ENCODE data around the gene CD2BP2. TPM values are rescaled to one million over a fixed set of nuclear protein-coding genes. Genes with fewer than 3 reads are reported as not detected.

CD2BP2 gene
- total and polyA plus RNA-seq, 2 of the 13 experiments (the other 11 are each of a cell fraction or from before 2014, with no cell fraction given): 24.9 to 54.6 TPM

DNA sequence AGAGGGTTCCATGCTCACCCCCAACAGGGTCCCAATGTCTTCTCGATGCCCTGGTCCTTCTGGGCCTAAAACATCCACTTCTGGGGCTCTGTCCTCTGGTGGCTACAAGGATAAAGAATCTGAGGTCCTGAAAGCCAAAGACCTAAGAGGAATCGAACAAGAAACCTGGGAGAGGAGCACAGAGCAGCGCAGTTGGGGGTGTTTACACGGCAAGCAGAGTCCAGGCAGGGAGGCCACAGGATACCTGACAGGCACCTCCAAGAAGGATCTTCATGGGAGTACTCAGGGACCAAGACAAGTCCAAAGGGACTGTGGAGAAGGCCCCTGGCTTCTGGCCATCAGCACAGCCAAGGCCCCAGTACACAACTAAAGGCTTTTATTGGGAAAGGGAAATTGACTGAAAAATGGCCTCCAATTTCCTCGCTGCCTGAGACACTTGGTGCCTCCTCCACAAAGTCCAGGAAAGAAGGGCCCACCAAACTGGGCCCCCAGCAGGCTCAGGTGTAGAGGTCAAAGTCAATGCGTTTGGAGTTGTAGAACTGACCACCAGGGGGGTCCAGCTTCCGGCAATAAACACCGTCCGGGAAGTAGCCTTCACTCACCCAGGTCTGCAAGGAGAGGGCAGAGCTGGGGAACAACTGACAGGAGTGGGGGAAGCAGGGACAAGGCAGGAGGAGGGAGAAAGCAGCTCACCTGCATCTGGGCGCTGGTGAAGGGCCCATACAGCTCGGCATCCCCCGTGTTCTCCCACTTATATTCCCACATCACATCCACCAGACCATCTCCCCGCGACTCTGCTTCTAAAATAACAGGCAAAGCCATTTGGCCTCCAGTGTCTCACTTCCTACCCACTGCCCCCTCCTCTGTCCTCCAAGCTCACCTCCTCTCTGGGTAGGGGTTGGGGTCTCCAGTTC is 2.4 kb downstream of the CD2BP2 start (continued):
- TF ChIP-seq ZNF782 (CRISPR knock-in tag; IDR thresholded peaks at IDR 0.05; ENCODE audit: borderline replicate concordance) (0 out of 2 replicates have a peak, but pooled peaks have one; percentile 35), ZBTB26 (CRISPR knock-in tag; IDR thresholded peaks at IDR 0.05; ENCODE audit: borderline replicate concordance) (no peak), HNRNPLL (IDR thresholded peaks at IDR 0.05; ENCODE audit: low read depth, low read length, poor library complexity, severe bottlenecking) (no peak), GLI4 (CRISPR knock-in tag; IDR thresholded peaks at IDR 0.05; ENCODE audit: borderline replicate concordance) (no peak), TAF1 (CRISPR knock-in tag; IDR thresholded peaks at IDR 0.05) (no peak), ZNF329 (CRISPR knock-in tag; IDR thresholded peaks at IDR 0.05; ENCODE audit: low read depth) (no peak), HMGXB4 (CRISPR knock-in tag; IDR thresholded peaks at IDR 0.05; ENCODE audit: borderline replicate concordance in 1 of 2, low read depth in 1 of 2) (peak; percentile 32 to 62; a peak in 1 of 4 replicates), ZBTB38 (CRISPR knock-in tag; IDR thresholded peaks at IDR 0.05) (0 out of 2 replicates have a peak, but pooled peaks have one; percentile 36), BCL6 (CRISPR knock-in tag; IDR thresholded peaks at IDR 0.05) (0 out of 2 replicates have a peak, but pooled peaks have one; percentile 9), POLR2A (IDR thresholded peaks at IDR 0.05; ENCODE audit: insufficient read depth in 1 of 2, low read depth in 2 of 2, low read length in 2 of 2) (peak; percentile 28 to 42; a peak in 1 of 4 replicates), FOXA3 (CRISPR knock-in tag; IDR thresholded peaks at IDR 0.05) (peak; percentile 54), CTCF (CRISPR knock-in tag; IDR thresholded peaks at IDR 0.05) (peak; percentile 66), SNAPC4 (CRISPR knock-in tag; IDR thresholded peaks at IDR 0.05) (no peak), JDP2 (CRISPR knock-in tag; IDR thresholded peaks at IDR 0.05; ENCODE audit: borderline replicate concordance) (no peak)
- TF ChIP-seq, protein P1, sequence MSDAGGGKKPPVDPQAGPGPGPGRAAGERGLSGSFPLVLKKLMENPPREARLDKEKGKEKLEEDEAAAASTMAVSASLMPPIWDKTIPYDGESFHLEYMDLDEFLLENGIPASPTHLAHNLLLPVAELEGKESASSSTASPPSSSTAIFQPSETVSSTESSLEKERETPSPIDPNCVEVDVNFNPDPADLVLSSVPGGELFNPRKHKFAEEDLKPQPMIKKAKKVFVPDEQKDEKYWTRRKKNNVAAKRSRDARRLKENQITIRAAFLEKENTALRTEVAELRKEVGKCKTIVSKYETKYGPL (CRISPR knock-in tag; IDR thresholded peaks at IDR 0.05): no peak
